PFSK-1 (cell line): ENCODE measurements around the gene GSTCD.

Source experiments
- FOXP2 ChIP-seq: optimal IDR thresholded peaks from 2 replicates; pipeline ENCODE3; 2011; ENCODE audit warnings: borderline replicate concordance, control low read depth, inconsistent platforms; ENCODE audit not compliant: insufficient read depth; ENCODE audit errors: extremely low read length, extremely low read depth
- POLR2AphosphoS5 ChIP-seq: IDR thresholded peaks from 2 replicates; pipeline ENCODE4 v1.6.1; 2012; ENCODE audit warnings: low read depth, mild to moderate bottlenecking, control low read depth, low read length, moderate library complexity
- REST ChIP-seq, 2 experiments: IDR thresholded peaks; 2 replicates each; pipeline versions ENCODE4 v1.6.1 to v1.8.0; 2011 to 2012; ENCODE audit warnings: low read depth in 2 of 2, low read length in 2 of 2, control low read depth in 1 of 2, inconsistent platforms in 1 of 2, mild to moderate bottlenecking in 1 of 2, moderate library complexity in 1 of 2; ENCODE audit not compliant: insufficient read depth in 1 of 2
- SIN3A ChIP-seq: IDR thresholded peaks from 2 replicates; pipeline ENCODE4 v1.6.1; 2012; ENCODE audit warnings: mild to moderate bottlenecking, low read length, moderate library complexity, borderline replicate concordance; ENCODE audit not compliant: insufficient read depth
- TAF1 ChIP-seq: IDR thresholded peaks from 2 replicates; pipeline ENCODE4 v1.6.1; 2012; ENCODE audit warnings: low read length, control low read depth, borderline replicate concordance; ENCODE audit not compliant: insufficient read depth

GSTCD gene

DNA sequence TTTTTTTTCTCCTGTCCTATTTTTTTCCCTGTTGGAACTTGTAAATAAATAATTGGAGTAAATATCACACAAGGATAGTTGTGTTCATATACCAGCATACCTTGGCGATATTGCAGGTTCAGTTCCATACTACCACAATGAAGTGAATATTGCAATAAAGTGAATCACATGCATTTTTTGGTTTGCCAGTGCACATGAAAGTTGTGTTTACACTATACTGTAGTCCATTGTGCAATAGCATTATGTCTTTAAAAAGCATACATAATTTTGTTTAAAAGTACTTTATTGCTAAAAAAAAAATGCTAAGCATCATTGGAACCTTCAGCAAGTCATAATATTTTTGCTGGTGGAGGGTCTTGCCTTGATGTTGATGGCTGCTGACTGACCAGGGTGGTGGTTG lies 88.6 kb downstream of the GSTCD start:
- TF ChIP-seq REST (IDR thresholded peaks at IDR 0.05; ENCODE audit: insufficient read depth in 1 of 2, low read depth in 2 of 2, low read length in 2 of 2): no peak
- TF ChIP-seq TAF1: no peak
- TF ChIP-seq POLR2AphosphoS5: no peak
- no peak for TF ChIP-seq FOXP2
- no peak for TF ChIP-seq SIN3A

DNA sequence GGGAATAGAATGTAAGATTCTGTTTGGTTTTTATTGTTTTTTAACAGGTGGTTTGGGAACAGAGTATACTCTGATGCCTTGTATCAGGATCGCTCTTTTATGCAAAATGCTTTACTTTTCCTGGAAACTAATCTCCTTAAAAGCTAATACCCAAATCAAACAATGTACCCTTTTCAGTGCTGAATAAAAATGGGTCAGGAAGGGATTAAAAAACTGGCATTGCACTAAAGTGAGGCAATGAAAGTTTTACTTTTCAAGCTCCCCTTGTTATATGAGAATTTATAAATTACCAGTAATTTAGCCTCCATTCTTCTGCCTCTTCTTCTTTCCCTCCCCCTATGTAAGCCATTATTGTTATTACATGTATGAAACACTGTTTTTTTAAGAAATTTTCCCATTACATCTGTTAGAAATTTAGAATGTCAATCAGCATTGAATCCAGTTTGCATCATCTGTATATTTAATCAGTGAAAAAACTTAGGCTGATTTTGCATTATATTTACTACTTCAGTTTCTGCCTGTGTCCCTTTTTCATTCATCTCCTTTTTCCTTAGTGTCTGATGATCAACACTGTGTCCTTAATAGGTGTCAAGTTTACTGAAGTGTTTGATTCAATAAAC lies 97.0 kb downstream of the GSTCD start:
- no peak for TF ChIP-seq FOXP2
- no peak for TF ChIP-seq REST (IDR thresholded peaks at IDR 0.05; ENCODE audit: insufficient read depth in 1 of 2, low read depth in 2 of 2, low read length in 2 of 2)
- TF ChIP-seq SIN3A: no peak
- no peak for TF ChIP-seq POLR2AphosphoS5
- no peak for TF ChIP-seq TAF1

DNA sequence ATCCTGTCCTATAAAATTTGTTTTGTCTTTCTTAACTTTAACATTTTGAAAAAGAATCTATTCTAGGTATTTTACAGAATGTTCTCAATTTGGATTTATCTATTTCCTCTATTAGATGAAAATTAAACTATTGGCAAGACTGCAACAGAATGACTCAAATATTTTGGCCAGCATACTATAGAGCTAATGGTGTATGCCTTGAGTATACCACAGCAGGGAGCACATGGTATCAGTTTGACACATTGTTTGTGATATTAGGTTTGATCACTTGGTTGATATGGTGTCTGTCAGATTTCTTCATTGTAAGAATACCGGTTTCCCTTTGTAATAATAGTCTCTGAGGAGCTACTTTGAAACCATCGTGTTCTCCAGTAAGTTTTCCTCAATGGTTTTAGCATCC lies 98.9 kb downstream of the GSTCD start:
- TF ChIP-seq REST (IDR thresholded peaks at IDR 0.05; ENCODE audit: insufficient read depth in 1 of 2, low read depth in 2 of 2, low read length in 2 of 2) (no peak), TAF1 (no peak), FOXP2 (no peak), SIN3A (no peak), POLR2AphosphoS5 (no peak)

GRCh38 chr4:105808030-105808749 lies 99.6 kb downstream of the GSTCD start:
- TF ChIP-seq FOXP2: no peak
- TF ChIP-seq REST (IDR thresholded peaks at IDR 0.05; ENCODE audit: insufficient read depth in 1 of 2, low read depth in 2 of 2, low read length in 2 of 2): no peak
- TF ChIP-seq POLR2AphosphoS5: no peak
- no peak for TF ChIP-seq SIN3A
- TF ChIP-seq TAF1: no peak
